IMR-90 (cell line): ENCODE results near the gene SLC22A31. TPM values are rescaled to one million over a fixed set of nuclear protein-coding genes. Genes with fewer than 3 reads are reported as not detected.

Source experiments
- ATAC-seq: fragments of 200-7000 bp; cut with Tn5 transposase; 2 replicates; pipeline ENCODE4 v1.9.1; 2020; ENCODE audit warnings: low read depth, mild to moderate bottlenecking, moderate library complexity
- BruUV-seq: library from RNA; stranded (reverse); fragments of 400-500 nt; replicated peaks from 2 replicates; lab custom pipeline; 2021; lab: Mats Ljungman, UMichigan
- CTCF ChIA-PET: fragments of 300-600 bp; formaldehyde crosslinking; extraction: SDS; loops from one replicate; lab custom pipeline; 2021; ENCODE audit warnings: antibody characterized with exemption; lab: Yijun Ruan, JAX
- POLR2A ChIA-PET: fragments of 300-600 bp; sonication (Branson Sonifier 250); formaldehyde crosslinking; loops from one replicate; lab custom pipeline; 2022; ENCODE audit warnings: antibody characterized with exemption; ENCODE audit not compliant: unreplicated experiment; lab: Charles Lee
- DNase-seq: peaks from one replicate; pipeline ENCODE4 v3.0.0; 2013
- H2AFZ ChIP-seq: replicated peaks from 2 replicates; pipeline ENCODE3; 2013; ENCODE audit warnings: low read length, mild to moderate bottlenecking; ENCODE audit not compliant: poor library complexity
- H2AK5ac ChIP-seq: 2 replicates; pipeline ENCODE4 v1.6.1; 2013; ENCODE audit warnings: low read depth, low read length, inconsistent platforms
- H2AK9ac ChIP-seq: replicated peaks from 2 replicates; pipeline ENCODE3; 2013; ENCODE audit warnings: mild to moderate bottlenecking, low read depth, low read length, moderate library complexity; ENCODE audit not compliant: poor library complexity
- H2BK120ac ChIP-seq: 2 replicates; pipeline ENCODE4 v1.6.1; 2013; ENCODE audit warnings: low read depth, low read length, inconsistent platforms
- H2BK15ac ChIP-seq: 3 replicates; pipeline ENCODE4 v1.6.1; 2013; ENCODE audit warnings: low read depth, low read length, inconsistent platforms
- H2BK20ac ChIP-seq: 2 replicates; pipeline ENCODE4 v1.6.1; 2013; ENCODE audit warnings: low read depth, mild to moderate bottlenecking, inconsistent platforms, low read length, moderate library complexity
- H2BK5ac ChIP-seq: 2 replicates; pipeline ENCODE4 v1.6.1; 2013; ENCODE audit warnings: mild to moderate bottlenecking, low read depth, low read length, inconsistent platforms; ENCODE audit not compliant: poor library complexity, severe bottlenecking
- H3K14ac ChIP-seq: replicated peaks from 2 replicates; pipeline ENCODE4 v1.6.1; 2013; ENCODE audit warnings: low read depth, low read length, inconsistent platforms
- H3K18ac ChIP-seq: 2 replicates; pipeline ENCODE4 v1.6.1; 2013; ENCODE audit warnings: low read depth, low read length, control low read depth
- H3K23ac ChIP-seq: 2 replicates; pipeline ENCODE4 v1.6.1; 2013; ENCODE audit warnings: low read depth, low read length, inconsistent platforms
- H3K27ac ChIP-seq: 2 replicates; pipeline ENCODE4 v1.5.1; 2013; ENCODE audit warnings: mild to moderate bottlenecking, control low read depth, low read length; ENCODE audit not compliant: insufficient read depth
- H3K27me3 ChIP-seq: 2 replicates; pipeline ENCODE4 v1.6.1; 2013; ENCODE audit warnings: low read length; ENCODE audit not compliant: control insufficient read depth, insufficient read depth
- H3K36me3 ChIP-seq: 2 replicates; pipeline ENCODE4 v1.6.1; 2013; ENCODE audit warnings: low read length, mixed read lengths; ENCODE audit not compliant: control insufficient read depth, insufficient read depth
- H3K4ac ChIP-seq: 2 replicates; pipeline ENCODE4 v1.6.1; 2013; ENCODE audit warnings: low read depth, low read length, inconsistent platforms
- H3K4me1 ChIP-seq: 2 replicates; pipeline ENCODE4 v1.6.1; 2013; ENCODE audit warnings: low read length, mixed read lengths; ENCODE audit not compliant: control insufficient read depth, insufficient read depth
- H3K4me2 ChIP-seq: 2 replicates; pipeline ENCODE4 v1.6.1; 2013; ENCODE audit warnings: low read depth, mild to moderate bottlenecking, control low read depth, low read length, moderate library complexity
- H3K4me3 ChIP-seq: 2 replicates; pipeline ENCODE4 v1.5.1; 2013; ENCODE audit warnings: low read depth, mild to moderate bottlenecking, control low read depth, low read length, moderate library complexity; ENCODE audit not compliant: insufficient read depth
- H3K56ac ChIP-seq: 2 replicates; pipeline ENCODE4 v1.6.1; 2013; ENCODE audit warnings: low read length, inconsistent platforms; ENCODE audit not compliant: insufficient read depth; ENCODE audit errors: extremely low read depth
- H3K79me1 ChIP-seq, 2 experiments: 2 replicates each; pipeline ENCODE4 v1.6.1; 2013; ENCODE audit warnings: low read length in 2 of 2, inconsistent platforms in 1 of 2, low read depth in 1 of 2
- H3K9ac ChIP-seq: 2 replicates; pipeline ENCODE4 v1.6.1; 2013; ENCODE audit warnings: low read depth, low read length, control low read depth
- H3K9me1 ChIP-seq: 2 replicates; pipeline ENCODE4 v1.6.1; 2013; ENCODE audit warnings: low read length, inconsistent platforms; ENCODE audit not compliant: insufficient read depth
- H3K9me3 ChIP-seq: 2 replicates; pipeline ENCODE4 v1.6.1; 2013; ENCODE audit warnings: low read length; ENCODE audit not compliant: control insufficient read depth, insufficient read depth
- H4K20me1 ChIP-seq: 2 replicates; pipeline ENCODE4 v1.6.1; 2013; ENCODE audit warnings: low read length, inconsistent platforms; ENCODE audit not compliant: insufficient read depth
- H4K5ac ChIP-seq: 2 replicates; pipeline ENCODE4 v1.6.1; 2013; ENCODE audit warnings: mild to moderate bottlenecking, low read depth, low read length, control low read depth
- H4K8ac ChIP-seq, 2 experiments: 2 replicates each; pipeline ENCODE4 v1.6.1; 2013; ENCODE audit warnings: low read depth in 2 of 2, low read length in 2 of 2, control low read depth in 1 of 2, inconsistent platforms in 1 of 2
- H4K91ac ChIP-seq: 2 replicates; pipeline ENCODE4 v1.6.1; 2013; ENCODE audit warnings: low read depth, low read length, inconsistent platforms; ENCODE audit not compliant: insufficient read depth
- CHD1 ChIP-seq: IDR thresholded peaks from 2 replicates; pipeline ENCODE4 v1.6.1; 2012; ENCODE audit warnings: low read depth, low read length, improper control_type of control experiment
- ELK1 ChIP-seq: fragments of 150-350 bp; IDR thresholded peaks from 2 replicates; pipeline ENCODE4 v1.6.1; 2016; ENCODE audit warnings: low read depth, mild to moderate bottlenecking, low read length, moderate library complexity, borderline replicate concordance
- MXI1 ChIP-seq: IDR thresholded peaks from 2 replicates; pipeline ENCODE4 v1.6.1; 2012; ENCODE audit warnings: low read depth, mild to moderate bottlenecking, low read length, moderate library complexity, borderline replicate concordance
- RAD21 ChIP-seq: IDR thresholded peaks from 2 replicates; pipeline ENCODE4 v1.6.1; 2012; ENCODE audit warnings: low read length, improper control_type of control experiment
- WGBS, 2 experiments: methylation state at CpG; one replicate each; pipeline versions ENCODE4 v1.1.5 to v1.1.7; 2013; ENCODE audit warnings: missing lambda C conversion rate in 2 of 2; ENCODE audit not compliant: insufficient read length in 1 of 2; ENCODE audit errors: extremely low coverage in 2 of 2; 5-methylcytosine and 5-hydroxymethylcytosine counted together
- dilution Hi-C: fragments of 300-500 bp; cut with HindIII; formaldehyde crosslinking; loops from one replicate; pipeline ENCODE4 v1.14.3; 2018; ENCODE audit warnings: low sequenced_read_pairs; ENCODE audit not compliant: unreplicated experiment
- in situ Hi-C: fragments of 300-500 bp; cut with MboI; formaldehyde crosslinking; loops from 3 replicates; pipeline ENCODE4 v1.14.3; 2019; ENCODE audit warnings: low sequenced_read_pairs, inconsistent platforms, mixed read lengths
- intact Hi-C: fragments of 100-400 bp; cut with micrococcal nuclease; formaldehyde crosslinking; loops from 2 replicates; pipeline ENCODE4 v1.10.0; 2022
- polyA plus RNA-seq, 3 experiments: library from polyadenylated mRNA; depleted of rRNA; stranded (reverse); fragments of >200 nt; gene quantifications; 2 replicates each; pipeline ENCODE4 v1.2.3, GENCODE V29; 2012; ENCODE audit warnings: low replicate concordance in 1 of 3
- total RNA-seq: library from RNA; depleted of rRNA; stranded (reverse); fragments of >200 nt; gene quantifications from 2 replicates; pipeline ENCODE4 v1.2.3, GENCODE V29; 2012

SLC22A31 gene
- total and polyA plus RNA-seq, 2 of the 4 experiments (the other 2 are of a cell fraction) = 0.18 to 5.5 TPM

DNA sequence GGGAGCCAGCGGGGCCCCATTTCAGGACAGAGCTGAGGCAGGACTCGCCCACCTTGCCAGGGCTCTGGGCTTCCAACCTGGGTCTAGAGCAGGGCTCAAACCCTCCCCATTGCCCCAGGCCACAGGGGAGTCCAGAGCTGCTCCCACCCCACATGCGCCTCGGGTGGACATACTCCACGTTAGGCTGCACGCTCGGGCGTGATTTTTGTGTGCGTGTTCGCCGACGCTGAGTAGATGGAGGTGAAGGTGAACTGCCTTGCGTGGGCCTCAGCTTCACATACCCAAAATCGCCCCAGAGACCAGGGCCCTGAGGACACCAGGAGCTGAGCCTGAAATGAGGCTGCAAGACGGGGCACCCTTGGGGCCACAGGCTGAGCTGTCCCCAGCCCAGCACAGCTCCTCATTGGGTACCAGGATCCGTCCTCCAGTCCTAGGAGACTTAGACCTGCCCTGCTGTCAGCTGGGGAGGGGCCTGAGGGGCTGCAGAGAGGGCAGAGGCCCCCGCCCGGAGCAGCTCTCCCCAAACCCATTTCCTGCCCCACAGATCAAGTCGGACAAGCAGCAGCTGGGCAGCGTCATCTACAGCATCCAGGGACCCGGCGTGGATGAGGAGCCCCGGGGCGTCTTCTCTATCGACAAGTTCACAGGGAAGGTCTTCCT lies 20.6 kb downstream of the SLC22A31 start:
- ATAC-seq = no peak

More for the DNA sequence above, 20.6 kb downstream of the SLC22A31 start:
- no peaks in the 10 kb centered on the region for H3K9me3 ChIP-seq
- no peak overlapping the region for H4K91ac ChIP-seq
- TF ChIP-seq MXI1 (no peak), CHD1 (no peak), RAD21 (no peak), ELK1 (no peak)
- DNase-seq = no peak
- intact Hi-C loops (no loop called here), in situ Hi-C loops (no loop called here), dilution Hi-C loops (no loop called here)
- 0% methylated on average over 5 of the region's 25 CpGs; no CpG with 5 or more reads in 1 of the 2 experiments for WGBS, 2 experiments
- no peak overlapping the region for H2BK20ac ChIP-seq
- no peak overlapping the region for H3K9ac ChIP-seq
- no peak overlapping the region for H3K14ac ChIP-seq
- no peaks in the 10 kb centered on the region for H3K36me3 ChIP-seq
- H3K4me3 ChIP-seq = no peak overlapping the region
- ChIA-PET POLR2A (no interaction called here), CTCF (no interaction called here)
- H3K4me1 ChIP-seq = no peaks in the 10 kb centered on the region
- H2BK5ac ChIP-seq = no peak overlapping the region
- no peak overlapping the region for H2AK5ac ChIP-seq
- no peak overlapping the region for H3K18ac ChIP-seq
- no peaks in the 10 kb centered on the region for H3K79me1 ChIP-seq
- no peak overlapping the region for H3K27ac ChIP-seq
- H2AK9ac ChIP-seq = peak overlapping the region; percentile 70
- H3K23ac ChIP-seq = no peak overlapping the region
- peaks cover 41% of the 10 kb centered on the region for H3K27me3 ChIP-seq
- no TSS peak for BruUV-seq
- no peak overlapping the region for H2BK120ac ChIP-seq
- H3K9me1 ChIP-seq = no peaks in the 10 kb centered on the region
- no peak overlapping the region for H3K4ac ChIP-seq
- no peaks in the 10 kb centered on the region for H4K20me1 ChIP-seq
- H4K5ac ChIP-seq = no peak overlapping the region
- no peak overlapping the region for H3K4me2 ChIP-seq
- H2AFZ ChIP-seq = no peak overlapping the region
- no peak overlapping the region for H3K56ac ChIP-seq
- no peak overlapping the region for H2BK15ac ChIP-seq
- H4K8ac ChIP-seq = no peak overlapping the region
